Testis (tissue), 2 donors: ENCODE results near the gene THUMPD1.

Source experiments
- CTCF ChIP-seq, 3 experiments: fragments of 450-650 bp in 2 of 3; fragments of 200-600 bp in 1 of 3; sonication (generic) in 1 of 3; IDR thresholded peaks; one replicate each; pipeline ENCODE4 v1.5.1; 2016 to 2019; ENCODE audit warnings: antibody characterized with exemption in 3 of 3, mild to moderate bottlenecking in 2 of 3, moderate library complexity in 1 of 3
- POLR2A ChIP-seq: fragments of 450-650 bp; IDR thresholded peaks from one replicate; pipeline ENCODE4 v1.6.1; 2017; ENCODE audit warnings: antibody characterized with exemption, mild to moderate bottlenecking, moderate library complexity

- no peak for TF ChIP-seq CTCF (IDR thresholded peaks at IDR 0.05)
- TF ChIP-seq POLR2A, result no peak
Observed at GRCh38 chr16:20695024-20695423, 46.6 kb downstream of the THUMPD1 start.
